Caco-2 (cell line): ENCODE data around the gene C1orf159. TPM values are rescaled to one million over a fixed set of nuclear protein-coding genes. Genes with fewer than 3 reads are reported as not detected.

ENCODE experiments used
- BruUV-seq: library from RNA; stranded (reverse); fragments of 400-500 nt; replicated peaks from 2 replicates; lab custom pipeline; 2021; lab: Mats Ljungman, UMichigan
- CTCF ChIA-PET: fragments of 300-600 bp; sonication (Branson Sonifier 250); formaldehyde crosslinking; loops from one replicate; lab custom pipeline; 2022; ENCODE audit warnings: antibody characterized with exemption; lab: Charles Lee
- POLR2A ChIA-PET: fragments of 300-600 bp; sonication (Branson Sonifier 250); formaldehyde crosslinking; loops from one replicate; lab custom pipeline; 2022; ENCODE audit warnings: antibody characterized with exemption; lab: Charles Lee
- DNase-seq, 2 experiments: peaks; one replicate each; pipeline versions ENCODE4 v3.0.0 to v3.0.0-alpha.2; 2020 to 2022
- H3K27me3 ChIP-seq: replicated peaks from 2 replicates; pipeline ENCODE4 v1.6.0; 2011; ENCODE audit warnings: low read length; ENCODE audit not compliant: control insufficient read depth, insufficient read depth
- H3K36me3 ChIP-seq: 2 replicates; pipeline ENCODE4 v1.5.1; 2011; ENCODE audit warnings: low read length; ENCODE audit not compliant: control insufficient read depth, insufficient read depth
- H3K4me1 ChIP-seq: fragments of 250-450 bp; sonication (Bioruptor Pico); 2 replicates; pipeline ENCODE4 v1.5.1; 2020; ENCODE audit warnings: mild to moderate bottlenecking
- H3K4me3 ChIP-seq: 2 replicates; pipeline ENCODE4 v1.5.1; 2011; ENCODE audit warnings: low read depth, mild to moderate bottlenecking, control low read depth, low read length
- H3K9me3 ChIP-seq: fragments of 250-450 bp; sonication (Bioruptor Pico); 2 replicates; pipeline ENCODE4 v1.5.1; 2020; ENCODE audit warnings: mild to moderate bottlenecking, moderate library complexity
- H3K27ac Mint-ChIP-seq: one replicate; pipeline ENCODE4 v1.8.0; 2022; ENCODE audit warnings: mixed read lengths; ENCODE audit not compliant: unreplicated experiment
- H3K27me3 Mint-ChIP-seq: one replicate; pipeline ENCODE4 v1.8.0; 2022; ENCODE audit warnings: mixed read lengths; ENCODE audit not compliant: insufficient read depth, unreplicated experiment
- H3K36me3 Mint-ChIP-seq: one replicate; pipeline ENCODE4 v1.8.0; 2022; ENCODE audit warnings: mild to moderate bottlenecking, mixed read lengths; ENCODE audit not compliant: insufficient read depth, unreplicated experiment
- H3K4me1 Mint-ChIP-seq: one replicate; pipeline ENCODE4 v1.8.0; 2022; ENCODE audit warnings: low read depth, mixed read lengths; ENCODE audit not compliant: unreplicated experiment
- H3K4me3 Mint-ChIP-seq: one replicate; pipeline ENCODE4 v1.8.0; 2022; ENCODE audit warnings: mild to moderate bottlenecking, moderate library complexity, mixed read lengths; ENCODE audit not compliant: unreplicated experiment
- H3K9me3 Mint-ChIP-seq: one replicate; pipeline ENCODE4 v1.8.0; 2022; ENCODE audit warnings: mixed read lengths; ENCODE audit not compliant: unreplicated experiment
- CTCF ChIP-seq, 2 experiments: fragments of 200-600 bp in 1 of 2; IDR thresholded peaks; 1 replicate in 1 of 2; 2 replicates in 1 of 2; pipeline versions ENCODE4 v1.5.1 to v1.8.0; 2011 to 2022; ENCODE audit warnings: antibody characterized with exemption in 1 of 2, control low read depth in 1 of 2, inconsistent platforms in 1 of 2, low read depth in 1 of 2, low read length in 1 of 2, mild to moderate bottlenecking in 1 of 2, moderate library complexity in 1 of 2; ENCODE audit not compliant: insufficient read depth in 1 of 2, severe bottlenecking in 1 of 2, unreplicated experiment in 1 of 2
- intact Hi-C: fragments of 100-400 bp; cut with micrococcal nuclease; formaldehyde crosslinking; loops from one replicate; pipeline ENCODE4 v1.10.0; 2022; ENCODE audit not compliant: unreplicated experiment
- total RNA-seq: library from RNA; stranded (reverse); gene quantifications from 2 replicates; pipeline ENCODE4 v1.2.3, GENCODE V29; 2022

Gene C1orf159
- total RNA-seq, 1 experiment from 2014 or later, result 12.9 TPM

GRCh38 chr1:1123581-1124507, 8.0 kb upstream of the C1orf159 start:
- no peak for TF ChIP-seq CTCF (IDR thresholded peaks at IDR 0.05; ENCODE audit: insufficient read depth in 1 of 2, low read depth in 1 of 2, low read length in 1 of 2, severe bottlenecking in 1 of 2, unreplicated experiment in 1 of 2)
- Histone ChIP-seq H3K9me3 (no peaks in the 10 kb centered on the region), H3K4me1 (peaks cover 55% of the 10 kb centered on the region), H3K27me3 (no peaks in the 10 kb centered on the region), H3K36me3 (no peaks in the 10 kb centered on the region), H3K4me3 (no peak overlapping the region)
- Mint-ChIP-seq H3K9me3 (no peaks in the 10 kb centered on the region), H3K27me3 (no peaks in the 10 kb centered on the region), H3K36me3 (peaks cover 16% of the 10 kb centered on the region), H3K4me1 (peaks cover 16% of the 10 kb centered on the region), H3K27ac (peak overlapping the region; percentile 96), H3K4me3 (no peak overlapping the region)
- BruUV-seq, result no TSS peak
- ChIA-PET CTCF (no interaction called here), POLR2A (interaction anchor here (1.7 to 2.2 kb wide), 2 partner anchors 13 to 39 kb away, joined by 7 to 15 read pairs; no protein-coding TSS in a partner anchor)
- intact Hi-C loops, result loop anchor here (1.0 to 2.0 kb wide), 3 partner anchors 8 to 107 kb away; no protein-coding TSS in a partner anchor
- DNase-seq, result no peak

GRCh38 chr1:1122981-1123480, 7.1 kb upstream of the C1orf159 start:
- CTCF ChIA-PET, result interaction anchor here (0.6 to 1.8 kb wide), 6 partner anchors 20 to 169 kb away, joined by 3 to 8 read pairs (median 3); no protein-coding TSS in a partner anchor
- H3K27ac Mint-ChIP-seq, result no peak overlapping the region
- H3K27me3 ChIP-seq, result no peaks in the 10 kb centered on the region
- H3K27me3 Mint-ChIP-seq, result no peaks in the 10 kb centered on the region
- peaks cover 16% of the 10 kb centered on the region for H3K4me1 Mint-ChIP-seq
- no peak overlapping the region for H3K4me3 ChIP-seq
- H3K36me3 ChIP-seq, result no peaks in the 10 kb centered on the region
- no peaks in the 10 kb centered on the region for H3K9me3 Mint-ChIP-seq
- TF ChIP-seq CTCF (IDR thresholded peaks at IDR 0.05; ENCODE audit: insufficient read depth in 1 of 2, low read depth in 1 of 2, low read length in 1 of 2, severe bottlenecking in 1 of 2, unreplicated experiment in 1 of 2), result no peak
- peak in 1 of 2 experiments; percentile 43 for DNase-seq
- H3K4me1 ChIP-seq, result peaks cover 49% of the 10 kb centered on the region
- POLR2A ChIA-PET, result no interaction called here
- H3K36me3 Mint-ChIP-seq, result peaks cover 16% of the 10 kb centered on the region
- intact Hi-C loops, result loop anchor here (2.0 kb wide), 1 partner anchor 108 kb away; no protein-coding TSS in a partner anchor
- BruUV-seq, result no TSS peak
- H3K9me3 ChIP-seq, result no peaks in the 10 kb centered on the region
- H3K4me3 Mint-ChIP-seq, result no peak overlapping the region

- peak; percentile 59 to 70 for TF ChIP-seq CTCF (IDR thresholded peaks at IDR 0.05; ENCODE audit: insufficient read depth in 1 of 2, low read depth in 1 of 2, low read length in 1 of 2, severe bottlenecking in 1 of 2, unreplicated experiment in 1 of 2)
- Mint-ChIP-seq H3K4me1 (peaks cover 16% of the 10 kb centered on the region), H3K27me3 (no peaks in the 10 kb centered on the region), H3K4me3 (no peak overlapping the region), H3K36me3 (peaks cover 16% of the 10 kb centered on the region), H3K27ac (no peak overlapping the region), H3K9me3 (no peaks in the 10 kb centered on the region)
- no TSS peak for BruUV-seq
- ChIA-PET CTCF (interaction anchor here (0.6 to 1.8 kb wide), 5 partner anchors 40 to 170 kb away, joined by 3 to 8 read pairs (median 3); no protein-coding TSS in a partner anchor), POLR2A (no interaction called here)
- no peaks in the 10 kb centered on the region for H3K9me3 ChIP-seq
- H3K36me3 ChIP-seq, result no peaks in the 10 kb centered on the region
- no peaks in the 10 kb centered on the region for H3K27me3 ChIP-seq
- intact Hi-C loops, result loop anchor here (2.0 kb wide), 1 partner anchor 109 kb away; no protein-coding TSS in a partner anchor
- peaks cover 41% of the 10 kb centered on the region for H3K4me1 ChIP-seq
- no peak overlapping the region for H3K4me3 ChIP-seq
- DNase-seq, result peak in 1 of 2 experiments; percentile 73
These were observed 6.4 kb upstream of the C1orf159 start for GRCh38 chr1:1122078-1122811.
